Mesenchymal stem cell (in vitro differentiated cells and primary cell): ENCODE results near the gene ENO2.

Source experiments
- DNase-seq: peaks from one replicate; pipeline ENCODE4 v3.0.0-alpha.2; 2013
- H2AFZ ChIP-seq: one replicate; pipeline ENCODE4 v1.6.1; 2013; ENCODE audit warnings: low read depth, mild to moderate bottlenecking, control low read depth, inconsistent platforms, low read length, moderate library complexity
- H2AK5ac ChIP-seq: 2 replicates; pipeline ENCODE4 v1.6.1; 2013; ENCODE audit warnings: low read length, moderate library complexity, mild to moderate bottlenecking, inconsistent platforms; ENCODE audit not compliant: severe bottlenecking
- H2BK120ac ChIP-seq: one replicate; pipeline ENCODE4 v1.6.1; 2013; ENCODE audit warnings: low read depth, mild to moderate bottlenecking, inconsistent platforms, low read length, moderate library complexity
- H2BK12ac ChIP-seq, 2 experiments: one replicate each; pipeline ENCODE4 v1.6.1; 2013; ENCODE audit warnings: inconsistent platforms in 2 of 2, low read length in 2 of 2, mild to moderate bottlenecking in 2 of 2, moderate library complexity in 2 of 2, control low read depth in 1 of 2
- H2BK15ac ChIP-seq: one replicate; pipeline ENCODE4 v1.6.1; 2013; ENCODE audit warnings: mild to moderate bottlenecking, low read depth, inconsistent platforms; ENCODE audit not compliant: poor library complexity, severe bottlenecking
- H2BK5ac ChIP-seq: 2 replicates; pipeline ENCODE4 v1.6.1; 2013; ENCODE audit warnings: low read depth, mild to moderate bottlenecking, low read length, control low read depth, inconsistent platforms; ENCODE audit not compliant: poor library complexity, severe bottlenecking
- H3K14ac ChIP-seq, 2 experiments: one replicate each; pipeline ENCODE4 v1.6.1; 2013; ENCODE audit warnings: inconsistent platforms in 2 of 2, low read length in 2 of 2, control low read depth in 1 of 2, mild to moderate bottlenecking in 1 of 2, moderate library complexity in 1 of 2
- H3K18ac ChIP-seq, 2 experiments: one replicate each; pipeline ENCODE4 v1.6.1; 2013; ENCODE audit warnings: inconsistent platforms in 2 of 2, low read length in 2 of 2, control low read depth in 1 of 2, low read depth in 1 of 2, mild to moderate bottlenecking in 1 of 2
- H3K23ac ChIP-seq, 2 experiments: one replicate each; pipeline ENCODE4 v1.6.1; 2013; ENCODE audit warnings: inconsistent platforms in 2 of 2, low read length in 2 of 2, mild to moderate bottlenecking in 2 of 2, moderate library complexity in 2 of 2, control low read depth in 1 of 2
- H3K27ac ChIP-seq: 2 replicates; pipeline ENCODE4 v1.5.1; 2013; ENCODE audit warnings: mild to moderate bottlenecking, moderate library complexity, low read length, control low read depth, inconsistent platforms; ENCODE audit not compliant: poor library complexity, severe bottlenecking
- H3K27me3 ChIP-seq, 2 experiments: 2 replicates each; pipeline versions ENCODE4 v1.6.1 to v1.7.0; 2013; ENCODE audit warnings: low read length in 2 of 2, mild to moderate bottlenecking in 2 of 2, moderate library complexity in 2 of 2, control low read depth in 1 of 2, inconsistent platforms in 1 of 2; ENCODE audit not compliant: control insufficient read depth in 1 of 2, insufficient read depth in 1 of 2
- H3K36me3 ChIP-seq, 2 experiments: 2 replicates each; pipeline versions ENCODE4 v1.6.1 to v1.7.0; 2013; ENCODE audit warnings: low read length in 2 of 2, control low read depth in 1 of 2, inconsistent platforms in 1 of 2, low read depth in 1 of 2, mild to moderate bottlenecking in 1 of 2; ENCODE audit not compliant: insufficient read depth in 2 of 2, control insufficient read depth in 1 of 2
- H3K4ac ChIP-seq, 2 experiments: one replicate each; pipeline ENCODE4 v1.6.1; 2013; ENCODE audit warnings: inconsistent platforms in 2 of 2, low read length in 2 of 2, mild to moderate bottlenecking in 2 of 2, moderate library complexity in 2 of 2, control low read depth in 1 of 2, low read depth in 1 of 2
- H3K4me1 ChIP-seq: 2 replicates; pipeline ENCODE4 v1.6.1; 2013; ENCODE audit warnings: low read depth, low read length, control low read depth; ENCODE audit not compliant: control insufficient read depth, insufficient read depth
- H3K4me2 ChIP-seq: 2 replicates; pipeline ENCODE4 v1.6.1; 2013; ENCODE audit warnings: low read length, mild to moderate bottlenecking, inconsistent platforms; ENCODE audit not compliant: poor library complexity, severe bottlenecking
- H3K4me3 ChIP-seq, 2 experiments: 2 replicates each; pipeline versions ENCODE4 v1.5.1 to v1.7.0; 2013; ENCODE audit warnings: low read length in 2 of 2, mild to moderate bottlenecking in 2 of 2, control low read depth in 1 of 2, low read depth in 1 of 2; ENCODE audit not compliant: insufficient read depth in 1 of 2
- H3K79me1 ChIP-seq: replicated peaks from 2 replicates; pipeline ENCODE4 v1.6.1; 2013; ENCODE audit warnings: mild to moderate bottlenecking, control low read depth, low read length, inconsistent platforms; ENCODE audit not compliant: poor library complexity, severe bottlenecking
- H3K9ac ChIP-seq: 2 replicates; pipeline ENCODE4 v1.7.0; 2013; ENCODE audit warnings: mild to moderate bottlenecking, low read length, moderate library complexity
- H3K9me3 ChIP-seq: 2 replicates; pipeline ENCODE4 v1.7.0; 2013; ENCODE audit warnings: mild to moderate bottlenecking, low read length; ENCODE audit not compliant: control insufficient read depth
- H4K8ac ChIP-seq: one replicate; pipeline ENCODE4 v1.6.1; 2013; ENCODE audit warnings: inconsistent platforms, mild to moderate bottlenecking, low read length, moderate library complexity
- H4K91ac ChIP-seq: one replicate; pipeline ENCODE4 v1.6.1; 2013; ENCODE audit warnings: mild to moderate bottlenecking, low read length, inconsistent platforms
- WGBS: methylation state at CpG from one replicate; pipeline ENCODE4 v1.1.7; 2013; ENCODE audit warnings: mixed read lengths; 5-methylcytosine and 5-hydroxymethylcytosine counted together

ENO2 gene

DNA sequence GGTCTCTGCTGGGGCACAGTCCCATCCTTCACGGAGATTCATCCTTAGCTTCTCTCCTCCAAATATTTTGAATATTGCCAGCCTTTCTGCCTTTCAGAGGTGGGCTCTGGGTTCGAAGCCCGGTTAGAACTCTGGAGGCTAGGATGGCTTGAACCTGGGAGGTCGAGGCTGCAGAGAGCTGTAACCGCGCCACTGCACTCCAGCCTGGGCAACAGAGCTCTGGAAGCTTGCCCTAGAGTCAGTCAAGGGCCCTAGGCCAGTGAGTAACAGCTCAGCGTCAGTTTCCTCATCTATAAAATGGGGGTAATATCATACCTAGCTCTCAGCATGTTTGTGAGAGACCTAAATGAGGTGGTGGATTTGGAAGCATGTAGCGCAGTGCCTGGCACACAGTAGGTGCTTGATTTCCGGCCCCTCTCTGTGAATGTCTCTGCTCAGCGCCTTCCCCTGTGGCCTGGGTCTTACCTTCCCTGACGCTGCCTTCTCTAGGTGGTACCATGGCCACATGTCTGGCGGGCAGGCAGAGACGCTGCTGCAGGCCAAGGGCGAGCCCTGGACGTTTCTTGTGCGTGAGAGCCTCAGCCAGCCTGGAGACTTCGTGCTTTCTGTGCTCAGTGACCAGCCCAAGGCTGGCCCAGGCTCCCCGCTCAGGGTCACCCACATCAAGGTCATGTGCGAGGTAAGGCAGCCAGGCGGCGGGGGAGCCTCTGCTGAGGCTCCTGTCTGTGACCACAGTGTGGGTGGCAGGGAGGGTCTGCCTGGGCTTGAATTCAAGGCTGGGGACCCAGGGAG is 40.1 kb downstream of the ENO2 start:
- Histone ChIP-seq H2BK15ac (peak overlapping the region; percentile 62), H3K27ac (no peak overlapping the region), H3K4ac (no peak overlapping the region), H3K4me3 (peak overlapping the region in 1 of 2 experiments; percentile 11), H3K9ac (peak overlapping the region; percentile 32), H3K4me1 (peaks cover 14% of the 10 kb centered on the region), H3K27me3 (peaks cover 0 to 18% of the 10 kb centered on the region in 2 experiments), H3K36me3 (peaks cover 0 to 33% of the 10 kb centered on the region in 2 experiments), H2BK120ac (no peak overlapping the region), H4K8ac (peak overlapping the region; percentile 12), H3K79me1 (peaks cover 2% of the 10 kb centered on the region), H2BK12ac (peak overlapping the region in 1 of 2 experiments; percentile 38), H3K9me3 (no peaks in the 10 kb centered on the region), H4K91ac (peak overlapping the region; percentile 25), H3K18ac (no peak overlapping the region), H3K4me2 (no peak overlapping the region), H2BK5ac (no peak overlapping the region), H3K14ac (no peak overlapping the region), H2AK5ac (no peak overlapping the region), H2AFZ (no peak overlapping the region), H3K23ac (no peak overlapping the region)
- no peak for DNase-seq
- 95% methylated on average over 21 of the region's 21 CpGs for WGBS

DNA sequence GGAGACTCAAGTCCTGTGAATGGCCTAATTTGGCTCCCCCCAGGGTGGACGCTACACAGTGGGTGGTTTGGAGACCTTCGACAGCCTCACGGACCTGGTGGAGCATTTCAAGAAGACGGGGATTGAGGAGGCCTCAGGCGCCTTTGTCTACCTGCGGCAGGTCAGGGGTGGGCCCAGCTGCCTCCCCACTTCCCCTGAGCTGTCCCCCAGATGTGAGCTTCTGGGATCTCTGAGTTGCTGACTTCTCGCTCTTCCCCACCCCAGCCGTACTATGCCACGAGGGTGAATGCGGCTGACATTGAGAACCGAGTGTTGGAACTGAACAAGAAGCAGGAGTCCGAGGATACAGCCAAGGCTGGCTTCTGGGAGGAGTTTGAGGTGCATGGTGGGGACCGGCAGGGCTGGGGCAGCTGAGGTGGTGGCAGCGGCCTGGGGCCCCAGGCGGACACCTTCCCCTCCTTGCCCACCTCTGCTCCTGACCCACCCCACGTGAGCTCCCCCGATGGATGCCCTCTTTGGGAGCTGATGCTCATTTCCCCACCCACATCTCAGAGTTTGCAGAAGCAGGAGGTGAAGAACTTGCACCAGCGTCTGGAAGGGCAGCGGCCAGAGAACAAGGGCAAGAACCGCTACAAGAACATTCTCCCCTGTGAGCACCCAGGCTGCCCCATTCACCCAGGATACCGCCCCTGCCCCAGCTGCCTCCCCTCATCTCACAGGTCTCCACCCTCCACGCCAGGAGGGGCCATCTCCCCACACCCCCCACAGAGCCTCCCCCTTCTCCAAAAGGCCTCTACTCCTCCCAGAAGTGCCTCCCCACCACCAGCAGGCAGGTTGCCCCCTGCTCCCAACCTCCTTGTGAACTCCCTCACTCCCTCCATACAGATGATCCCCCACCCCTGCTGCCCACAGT is 41.0 kb downstream of the ENO2 start:
- Histone ChIP-seq H3K27ac (no peak overlapping the region), H3K14ac (no peak overlapping the region), H3K4me3 (peak overlapping the region in 1 of 2 experiments; percentile 35), H3K4me1 (peaks cover 14% of the 10 kb centered on the region), H3K9ac (no peak overlapping the region), H3K4me2 (no peak overlapping the region), H2BK12ac (peak overlapping the region in 1 of 2 experiments; percentile 38), H4K8ac (no peak overlapping the region), H3K18ac (no peak overlapping the region), H3K27me3 (peaks cover 0 to 18% of the 10 kb centered on the region in 2 experiments), H2AK5ac (no peak overlapping the region), H2BK120ac (no peak overlapping the region), H2BK5ac (no peak overlapping the region), H3K9me3 (no peaks in the 10 kb centered on the region), H2BK15ac (no peak overlapping the region), H3K23ac (no peak overlapping the region), H3K36me3 (peaks cover 0 to 40% of the 10 kb centered on the region in 2 experiments), H2AFZ (no peak overlapping the region), H3K4ac (no peak overlapping the region), H3K79me1 (peaks cover 1% of the 10 kb centered on the region), H4K91ac (no peak overlapping the region)
- DNase-seq: no peak
- 95% methylated on average over 22 of the region's 22 CpGs for WGBS

DNA sequence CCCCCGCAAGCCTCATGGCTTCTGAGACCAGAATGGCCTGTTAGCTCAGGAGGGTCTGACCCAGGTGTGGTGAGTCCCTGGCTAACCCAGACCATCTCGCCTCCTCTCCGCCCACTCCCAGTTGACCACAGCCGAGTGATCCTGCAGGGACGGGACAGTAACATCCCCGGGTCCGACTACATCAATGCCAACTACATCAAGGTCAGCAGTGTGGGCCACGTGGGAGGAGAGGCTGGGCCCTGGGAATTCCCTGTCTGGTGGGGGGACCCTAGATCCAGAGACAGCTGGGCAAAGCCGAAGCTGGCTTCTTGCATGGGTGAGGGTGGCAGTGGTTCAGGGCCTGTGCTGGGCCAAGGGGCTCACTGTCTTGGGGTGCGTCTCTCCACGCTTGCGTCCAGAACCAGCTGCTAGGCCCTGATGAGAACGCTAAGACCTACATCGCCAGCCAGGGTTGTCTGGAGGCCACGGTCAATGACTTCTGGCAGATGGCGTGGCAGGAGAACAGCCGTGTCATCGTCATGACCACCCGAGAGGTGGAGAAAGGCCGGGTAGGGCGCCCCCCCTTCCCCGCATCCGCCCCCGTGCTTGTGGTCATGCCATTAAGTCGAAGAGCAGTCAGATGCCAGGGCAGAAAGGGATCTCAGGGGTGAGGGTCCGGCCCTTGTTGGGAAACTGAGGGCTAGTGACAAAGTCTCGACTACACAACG is 41.8 kb downstream of the ENO2 start:
- no peak overlapping the region for H3K4ac ChIP-seq

More for the DNA sequence above, 41.8 kb downstream of the ENO2 start:
- Histone ChIP-seq H3K4me3 (no peak overlapping the region), H3K23ac (no peak overlapping the region), H3K27me3 (peaks cover 0 to 18% of the 10 kb centered on the region in 2 experiments), H2AK5ac (no peak overlapping the region), H4K8ac (no peak overlapping the region), H2AFZ (no peak overlapping the region), H2BK15ac (no peak overlapping the region), H3K9me3 (no peaks in the 10 kb centered on the region), H3K36me3 (peaks cover 0 to 40% of the 10 kb centered on the region in 2 experiments), H4K91ac (peak overlapping the region; percentile 32), H3K4me2 (no peak overlapping the region), H3K18ac (no peak overlapping the region), H3K79me1 (no peaks in the 10 kb centered on the region), H3K27ac (no peak overlapping the region), H3K9ac (no peak overlapping the region), H2BK120ac (no peak overlapping the region), H3K4me1 (peaks cover 15% of the 10 kb centered on the region), H2BK5ac (no peak overlapping the region), H3K14ac (no peak overlapping the region), H2BK12ac (no peak overlapping the region)
- WGBS: 87% methylated on average over 28 of the region's 28 CpGs
- DNase-seq: no peak
